NT2/D1 (cell line): ENCODE results near the gene EIF4G1.

Experiments used
- SUZ12 ChIP-seq: IDR thresholded peaks from 2 replicates; pipeline ENCODE4 v1.6.1; 2011; ENCODE audit not compliant: insufficient read length, insufficient read depth; ENCODE audit errors: extremely low read depth
- YY1 ChIP-seq: IDR thresholded peaks from 2 replicates; pipeline ENCODE4 v1.6.1; 2011; ENCODE audit not compliant: insufficient read length, insufficient read depth

DNA sequence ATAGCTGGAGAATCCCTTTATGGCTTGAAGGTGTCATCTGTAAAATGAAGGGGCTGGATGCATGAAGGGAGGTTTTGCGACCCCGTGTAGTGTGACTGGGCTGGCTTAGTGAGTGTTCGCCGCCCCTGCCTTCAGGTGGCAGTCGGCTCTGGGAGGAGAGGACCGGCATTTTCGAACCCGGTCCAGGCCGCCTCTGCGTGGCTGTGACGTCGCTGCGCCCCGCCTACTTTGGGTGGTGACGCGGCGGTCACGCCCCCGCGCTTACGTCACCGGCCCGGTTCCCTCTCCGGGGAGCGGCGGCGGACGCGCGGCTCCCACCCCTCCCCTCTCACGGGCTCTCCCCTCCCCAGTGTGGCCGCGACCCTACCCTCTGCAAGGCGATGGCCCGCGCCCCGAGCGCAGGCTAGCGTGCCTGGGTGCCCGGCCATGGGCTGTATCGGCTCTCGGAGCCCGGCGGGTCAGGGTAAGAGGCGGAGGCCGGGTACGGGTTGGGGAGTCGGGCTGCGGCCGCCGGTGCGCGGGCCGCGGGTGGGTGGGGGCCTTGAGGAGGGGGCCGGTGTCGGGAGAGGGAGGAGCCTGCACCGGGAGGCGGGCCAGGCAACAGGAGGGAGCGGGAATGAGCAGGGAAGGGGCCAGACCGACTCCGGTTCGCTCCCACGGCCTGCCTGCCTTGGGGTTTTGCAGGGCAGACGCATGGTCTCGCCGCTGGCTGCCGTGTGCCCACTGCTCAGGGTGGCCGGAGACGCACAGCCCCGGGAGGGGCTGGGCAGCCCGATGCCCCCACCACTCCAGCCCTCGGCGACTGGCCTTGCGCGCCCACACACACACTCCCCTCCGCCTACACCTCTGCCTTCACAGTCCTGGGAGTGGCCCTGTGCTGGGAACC is 21.5 kb downstream of the EIF4G1 start:
- TF ChIP-seq YY1 (no peak), SUZ12 (no peak)
